GM19035 (cell line): ENCODE results near the gene KIF16B.

Experiments used
- ATAC-seq: cut with Tn5 transposase; IDR thresholded peaks from one replicate; pipeline ENCODE4 v1.9.1; 2021; ENCODE audit not compliant: unreplicated experiment

Gene KIF16B

GRCh38 chr20:16405254-16405653 is 168.0 kb downstream of the KIF16B start:
- no peak for ATAC-seq

- ATAC-seq = no peak
Measured at GRCh38 chr20:16404640-16405039, 168.6 kb downstream of the KIF16B start.

DNA sequence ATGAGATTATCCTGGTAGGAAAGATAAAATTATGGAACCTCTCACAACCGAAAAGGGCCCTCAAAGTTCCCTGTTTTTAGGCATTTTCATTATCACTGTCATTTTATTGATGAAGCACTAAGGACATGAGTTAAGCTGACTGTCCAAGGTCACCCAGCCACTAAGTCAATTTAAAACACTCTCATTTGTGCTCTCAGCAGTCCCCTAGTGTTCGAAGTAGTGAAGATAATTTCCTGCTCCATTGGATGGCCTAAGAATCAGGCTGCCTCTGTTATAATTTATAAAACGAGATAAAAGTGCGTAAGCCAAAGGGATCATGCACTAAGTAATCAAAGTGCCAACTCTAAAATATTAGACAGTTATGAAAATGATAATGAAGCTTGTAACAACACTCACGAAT is 169.1 kb downstream of the KIF16B start:
- no peak for ATAC-seq

DNA sequence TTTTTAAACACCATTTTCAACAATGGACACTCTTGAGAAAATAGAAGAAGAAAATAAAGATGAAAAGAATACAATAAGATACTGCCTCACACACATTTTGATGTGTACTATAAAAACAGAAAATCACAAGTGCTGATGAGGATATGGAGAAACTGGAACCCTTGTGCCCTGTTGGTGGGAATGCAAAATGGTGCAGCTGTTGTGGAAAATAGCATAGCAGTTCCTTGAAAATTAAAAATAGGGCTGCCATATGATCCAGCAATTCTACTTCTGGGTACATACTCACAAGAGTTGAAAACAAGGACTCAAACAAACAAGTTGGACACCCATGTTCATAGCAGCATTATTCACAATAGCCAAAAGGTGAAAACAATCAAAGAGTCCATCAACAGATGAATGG is 173.0 kb downstream of the KIF16B start:
- ATAC-seq = no peak

DNA sequence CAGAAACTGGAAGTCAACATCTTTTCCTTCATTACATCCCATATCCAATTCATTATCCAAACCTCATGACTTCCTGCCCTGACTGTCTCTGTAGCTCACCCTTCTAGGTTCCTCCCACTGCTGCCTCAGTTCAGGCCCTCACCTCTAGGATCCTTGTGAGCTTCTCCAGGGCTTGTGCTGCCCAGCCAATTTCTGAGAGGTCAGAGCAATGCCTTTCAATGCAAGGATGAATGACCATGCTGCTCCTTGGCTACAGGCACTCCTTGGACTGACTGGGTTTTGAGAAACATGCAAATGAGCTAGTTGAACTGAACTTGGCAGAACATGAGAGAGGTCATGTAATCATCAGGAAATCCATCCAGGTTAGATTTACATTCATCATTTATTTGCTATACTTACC is 173.4 kb downstream of the KIF16B start:
- no peak for ATAC-seq

DNA sequence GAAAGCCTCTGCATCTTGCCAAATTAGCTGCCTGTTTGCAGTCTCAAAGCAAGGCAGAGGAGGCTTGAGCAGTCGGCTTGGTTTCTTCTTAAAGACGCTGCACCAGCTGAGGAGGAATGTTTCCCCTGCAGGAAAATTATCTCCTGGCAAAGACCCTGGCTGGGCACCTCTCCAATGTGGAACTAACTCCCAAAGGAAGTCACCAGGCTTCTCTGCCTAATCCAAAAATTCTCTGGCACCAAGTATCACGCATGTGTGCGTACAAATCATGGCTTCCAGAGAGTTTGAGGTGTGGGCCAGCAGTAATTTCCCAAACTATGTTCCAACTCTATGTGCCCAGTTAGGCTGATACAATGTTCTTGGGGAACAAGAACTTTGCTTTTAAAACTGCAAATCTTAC is 176.2 kb downstream of the KIF16B start:
- no peak for ATAC-seq

- no peak for ATAC-seq
Measured at GRCh38 chr20:16395366-16395765, 177.9 kb downstream of the KIF16B start.

DNA sequence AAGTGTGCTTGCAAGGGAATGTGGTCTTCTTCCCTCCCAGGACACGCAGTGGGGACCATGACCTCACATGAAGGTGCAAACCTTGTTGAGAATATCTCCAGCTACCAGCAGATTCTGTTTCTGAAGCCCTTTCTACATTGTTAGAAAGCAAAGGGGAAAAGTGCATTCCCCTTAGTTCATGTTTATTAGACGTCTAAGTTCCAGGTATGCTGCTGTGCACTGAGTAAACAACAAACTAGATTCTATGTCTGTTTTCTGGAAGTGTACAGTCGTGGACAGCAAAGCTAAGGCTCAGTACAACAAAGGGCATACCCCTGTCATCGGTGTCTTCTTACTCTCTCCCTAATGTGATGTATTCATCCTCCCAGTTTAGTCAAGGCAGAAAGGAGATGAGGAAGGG is 178.5 kb downstream of the KIF16B start:
- no peak for ATAC-seq

DNA sequence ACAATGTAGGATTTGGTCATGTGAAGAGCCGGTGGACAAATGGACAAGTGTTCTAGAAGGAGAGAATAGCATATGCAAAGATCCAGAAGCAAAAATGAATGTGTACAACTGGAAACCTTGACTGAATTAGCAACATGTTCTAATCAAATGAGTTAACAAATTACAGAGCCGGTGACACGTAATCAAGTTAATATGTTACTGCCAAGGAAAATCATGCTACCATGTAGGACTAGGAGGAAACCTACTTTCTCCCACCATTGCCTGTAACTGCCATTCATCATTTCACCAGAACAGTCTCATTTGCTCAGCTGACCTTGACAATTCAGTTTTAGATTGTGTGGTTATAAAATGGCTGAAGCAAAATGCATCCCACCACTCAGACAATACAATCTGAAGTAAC is 179.4 kb downstream of the KIF16B start:
- ATAC-seq = no peak

DNA sequence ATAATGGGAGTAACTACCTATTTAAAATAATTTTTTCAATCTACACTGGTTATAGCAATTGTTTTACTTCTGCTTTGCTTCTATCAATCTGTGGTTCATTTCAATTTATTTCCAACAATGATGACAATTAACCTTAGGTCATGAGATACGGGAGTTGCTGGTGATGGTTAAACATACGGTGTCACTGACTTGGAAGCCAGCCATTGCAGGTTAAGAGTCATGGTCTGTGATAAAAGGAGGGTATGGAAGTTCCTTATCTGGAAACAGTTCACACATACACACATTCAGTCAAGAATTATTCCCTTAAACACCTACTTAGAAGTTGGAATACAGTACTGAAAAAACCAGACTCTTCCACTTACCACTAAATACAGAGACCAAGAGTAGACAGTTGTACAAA is 180.0 kb downstream of the KIF16B start:
- no peak for ATAC-seq

DNA sequence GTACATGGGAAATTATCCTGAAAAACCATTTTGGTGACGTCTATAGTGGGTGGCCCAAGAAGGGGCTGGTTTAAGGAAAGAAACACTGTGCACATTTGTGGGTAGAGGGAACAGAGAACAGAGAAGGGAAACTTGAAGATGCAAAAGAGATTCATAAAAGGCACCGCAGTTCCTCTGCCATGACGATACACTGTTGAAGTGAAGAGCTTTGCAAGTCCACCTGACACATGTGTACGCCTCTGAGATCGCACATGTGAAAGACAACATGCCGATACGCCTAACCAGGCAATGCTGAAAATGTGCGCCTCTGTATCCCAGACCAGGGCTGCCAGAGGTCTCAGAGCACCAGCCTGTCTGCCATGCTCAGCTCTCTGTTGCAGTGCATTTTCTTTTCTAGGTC is 180.9 kb downstream of the KIF16B start:
- peak; percentile 92 for ATAC-seq

GRCh38 chr20:16390991-16391390 is 182.3 kb downstream of the KIF16B start:
- no peak for ATAC-seq

- ATAC-seq = no peak
Measured at GRCh38 chr20:16388731-16389130, 184.5 kb downstream of the KIF16B start.

- no peak for ATAC-seq
Measured at GRCh38 chr20:16387666-16388065, 185.6 kb downstream of the KIF16B start.

GRCh38 chr20:16385891-16386290 is 187.4 kb downstream of the KIF16B start:
- ATAC-seq = no peak

- no peak for ATAC-seq
Measured at GRCh38 chr20:16385462-16385861, 187.8 kb downstream of the KIF16B start.

GRCh38 chr20:16381444-16381843 is 191.8 kb downstream of the KIF16B start:
- ATAC-seq = no peak

DNA sequence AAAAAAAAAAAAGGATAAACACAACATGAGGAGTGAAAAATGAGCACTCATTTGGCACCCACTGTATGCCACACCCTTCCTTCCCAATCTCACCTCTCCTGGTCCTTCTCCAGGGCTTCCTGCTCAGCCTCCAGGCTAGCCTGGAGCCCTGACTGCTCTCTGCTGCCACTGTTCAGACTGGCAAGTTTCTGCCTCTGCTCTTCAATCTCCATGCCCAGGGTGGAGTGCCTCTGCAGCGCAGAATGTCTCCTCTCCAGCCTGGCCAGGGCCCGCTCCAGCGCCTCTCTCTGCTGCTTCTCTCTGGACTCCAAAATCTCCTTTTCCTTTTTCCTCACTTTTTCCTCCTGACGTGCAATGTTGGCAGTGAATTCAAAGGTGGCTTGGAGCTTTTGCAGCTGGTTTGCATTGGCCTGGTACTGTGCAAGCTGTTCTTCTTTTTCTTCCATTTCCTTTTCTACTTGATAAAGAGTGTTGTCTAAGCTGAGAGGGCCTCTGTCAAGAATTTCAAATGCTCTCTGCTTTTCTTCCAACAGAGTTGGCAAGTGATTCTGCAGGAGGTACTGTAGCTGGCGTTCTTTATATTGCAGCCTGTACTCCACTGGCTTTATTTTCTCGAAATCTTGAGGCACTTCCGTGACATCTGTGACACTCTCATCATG is 194.4 kb downstream of the KIF16B start:
- ATAC-seq = no peak

- no peak for ATAC-seq
Measured at GRCh38 chr20:16378122-16378521, 195.1 kb downstream of the KIF16B start.

GRCh38 chr20:16369441-16369840 is 203.8 kb downstream of the KIF16B start:
- no peak for ATAC-seq

DNA sequence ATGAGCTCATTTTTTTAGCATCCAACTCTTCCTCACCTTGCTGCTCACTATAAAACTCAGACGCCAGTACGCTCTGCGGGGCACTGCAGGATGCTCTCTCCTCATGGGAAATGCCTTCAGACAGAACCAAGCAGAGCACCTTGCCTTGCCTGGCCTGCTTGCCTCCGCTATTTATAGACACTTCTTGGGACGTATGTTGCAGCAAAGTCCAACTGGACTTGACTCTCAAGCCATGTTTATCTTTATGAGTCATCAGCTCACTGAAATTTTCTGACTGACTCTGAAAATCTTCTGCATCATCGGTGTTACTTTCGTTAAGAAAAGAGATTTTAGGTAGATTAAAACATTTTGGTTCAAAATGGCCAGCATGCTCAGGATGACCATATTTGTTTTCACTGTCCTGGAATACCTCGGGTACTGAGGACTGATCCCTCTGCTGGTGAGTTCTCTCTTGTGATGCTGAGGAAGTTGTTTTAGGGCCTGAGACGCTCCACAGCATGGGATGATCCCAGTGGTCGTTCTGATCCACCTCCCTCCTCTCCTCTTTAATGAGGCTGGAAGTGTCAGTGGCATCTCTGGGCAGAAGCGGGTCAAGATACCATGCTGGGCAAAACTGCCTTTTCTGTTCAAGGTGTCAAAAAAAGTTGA is 204.5 kb downstream of the KIF16B start:
- ATAC-seq = no peak

GRCh38 chr20:16367948-16368560 is 205.2 kb downstream of the KIF16B start:
- ATAC-seq = no peak

- ATAC-seq = no peak
Measured at GRCh38 chr20:16366529-16366928, 206.7 kb downstream of the KIF16B start.
